ENCODE data around the gene NDUFA8.

Gene NDUFA8

GRCh38 chr9:122179054-122179689 lies 19.6 kb upstream of the NDUFA8 start:
- no peak overlapping the region for H3K4me2 ChIP-seq

GRCh38 chr9:122176916-122177315 lies 17.3 kb upstream of the NDUFA8 start:
- no peak overlapping the region for H3K27ac ChIP-seq
- no peaks in the 10 kb centered on the region for H4K20me1 ChIP-seq (ENCODE audit: insufficient read depth)
- TF ChIP-seq CTCF (conservative IDR thresholded peaks at IDR 0.05; ENCODE audit: low read depth, low read length) = no peak
- no peaks in the 10 kb centered on the region for H3K27me3 ChIP-seq (ENCODE audit: insufficient read depth, low read depth)
- H3K4me3 ChIP-seq (IDR thresholded peaks at IDR 0.05; ENCODE audit: insufficient read depth, low read depth, low read length) = no peak overlapping the region
- H3K4me2 ChIP-seq = no peak overlapping the region
- H3K79me2 ChIP-seq (ENCODE audit: insufficient read depth, low read depth) = no peaks in the 10 kb centered on the region
- no peak overlapping the region for H3K9ac ChIP-seq
- no peaks in the 10 kb centered on the region for H3K4me1 ChIP-seq (ENCODE audit: low read depth, poor library complexity, severe bottlenecking)
- no peaks in the 10 kb centered on the region for H3K36me3 ChIP-seq (ENCODE audit: insufficient read depth)
- no peak overlapping the region for H2AFZ ChIP-seq (ENCODE audit: low read depth)

More at GRCh38 chr9:122179054-122179689, 19.6 kb upstream of the NDUFA8 start:
- no peaks in the 10 kb centered on the region for H3K27me3 ChIP-seq (ENCODE audit: insufficient read depth, low read depth)
- no peak for TF ChIP-seq CTCF (conservative IDR thresholded peaks at IDR 0.05; ENCODE audit: low read depth, low read length)
- H3K79me2 ChIP-seq (ENCODE audit: insufficient read depth, low read depth) = no peaks in the 10 kb centered on the region
- H3K9ac ChIP-seq = no peak overlapping the region
- H3K27ac ChIP-seq = no peak overlapping the region
- H3K4me1 ChIP-seq (ENCODE audit: low read depth, poor library complexity, severe bottlenecking) = no peaks in the 10 kb centered on the region
- no peak overlapping the region for H3K4me3 ChIP-seq (IDR thresholded peaks at IDR 0.05; ENCODE audit: insufficient read depth, low read depth, low read length)
- H3K36me3 ChIP-seq (ENCODE audit: insufficient read depth) = no peaks in the 10 kb centered on the region
- H4K20me1 ChIP-seq (ENCODE audit: insufficient read depth) = no peaks in the 10 kb centered on the region
- no peak overlapping the region for H2AFZ ChIP-seq (ENCODE audit: low read depth)

GRCh38 chr9:122173670-122174069 lies 14.1 kb upstream of the NDUFA8 start:
- Histone ChIP-seq H3K36me3 (ENCODE audit: insufficient read depth) (no peaks in the 10 kb centered on the region), H3K4me2 (no peak overlapping the region), H3K9ac (no peak overlapping the region), H3K79me2 (ENCODE audit: insufficient read depth, low read depth) (no peaks in the 10 kb centered on the region), H3K27me3 (ENCODE audit: insufficient read depth, low read depth) (no peaks in the 10 kb centered on the region), H4K20me1 (ENCODE audit: insufficient read depth) (no peaks in the 10 kb centered on the region), H3K4me1 (ENCODE audit: low read depth, poor library complexity, severe bottlenecking) (no peaks in the 10 kb centered on the region), H3K4me3 (IDR thresholded peaks at IDR 0.05; ENCODE audit: insufficient read depth, low read depth, low read length) (no peak overlapping the region), H2AFZ (ENCODE audit: low read depth) (no peak overlapping the region), H3K27ac (no peak overlapping the region)
- TF ChIP-seq CTCF (conservative IDR thresholded peaks at IDR 0.05; ENCODE audit: low read depth, low read length) = no peak

GRCh38 chr9:122172131-122172530 lies 12.6 kb upstream of the NDUFA8 start:
- Histone ChIP-seq H3K27ac (no peak overlapping the region), H3K36me3 (ENCODE audit: insufficient read depth) (no peaks in the 10 kb centered on the region), H4K20me1 (ENCODE audit: insufficient read depth) (no peaks in the 10 kb centered on the region), H3K4me1 (ENCODE audit: low read depth, poor library complexity, severe bottlenecking) (no peaks in the 10 kb centered on the region), H3K4me2 (no peak overlapping the region), H3K9ac (no peak overlapping the region), H2AFZ (ENCODE audit: low read depth) (no peak overlapping the region), H3K27me3 (ENCODE audit: insufficient read depth, low read depth) (no peaks in the 10 kb centered on the region), H3K79me2 (ENCODE audit: insufficient read depth, low read depth) (no peaks in the 10 kb centered on the region), H3K4me3 (IDR thresholded peaks at IDR 0.05; ENCODE audit: insufficient read depth, low read depth, low read length) (no peak overlapping the region)
- no peak for TF ChIP-seq CTCF (conservative IDR thresholded peaks at IDR 0.05; ENCODE audit: low read depth, low read length)

All from KMS-11 (cell line).